Esophagus muscularis mucosa (tissue), 4 donors: ENCODE measurements around the gene RTN4RL2. TPM values are rescaled to one million over a fixed set of nuclear protein-coding genes. Genes with fewer than 3 reads are reported as not detected.

Experiments
- DNase-seq: peaks from one replicate; pipeline ENCODE4 v3.0.0-alpha.2; 2017; ENCODE audit errors: extremely low spot score
- H3K27ac ChIP-seq, 4 donors: fragments of 200-600 bp; sonication (generic); replicated peaks in 1 of 4; 1 replicate in 3 of 4; 2 replicates in 1 of 4; pipeline ENCODE4 v1.5.1; 2016 to 2019; ENCODE audit warnings: mild to moderate bottlenecking in 1 of 4
- H3K27me3 ChIP-seq, 4 donors: fragments of 200-600 bp; sonication (generic); one replicate each; pipeline versions ENCODE4 v1.5.1 to v1.6.0; 2016 to 2019
- H3K36me3 ChIP-seq, 4 donors: fragments of 200-600 bp; sonication (generic); one replicate each; pipeline ENCODE4 v1.5.1; 2016 to 2019
- H3K4me1 ChIP-seq, 4 donors: fragments of 200-600 bp; sonication (generic); one replicate each; pipeline ENCODE4 v1.5.1; 2016 to 2019
- H3K4me3 ChIP-seq, 4 donors: fragments of 200-600 bp; sonication (generic); 1 replicate in 2 of 4; 2 replicates in 2 of 4; pipeline ENCODE4 v1.5.1; 2016 to 2019; ENCODE audit warnings: mild to moderate bottlenecking in 4 of 4, moderate library complexity in 1 of 4
- H3K9me3 ChIP-seq, 4 donors: fragments of 200-600 bp; sonication (generic); 1 replicate in 3 of 4; 2 replicates in 1 of 4; pipeline ENCODE4 v1.5.1; 2016 to 2019
- EP300 ChIP-seq: sonication (generic); formaldehyde crosslinking; IDR thresholded peaks from one replicate; pipeline ENCODE4 v1.6.1; 2017; ENCODE audit warnings: antibody characterized with exemption
- POLR2A ChIP-seq: fragments of 450-650 bp; IDR thresholded peaks from one replicate; pipeline ENCODE4 v1.6.1; 2017; ENCODE audit warnings: antibody characterized with exemption, moderate library complexity, mild to moderate bottlenecking, low read depth
- POLR2AphosphoS5 ChIP-seq, 2 donors: sonication (generic); formaldehyde crosslinking; IDR thresholded peaks; one replicate each; pipeline ENCODE4 v1.6.1; 2017; ENCODE audit warnings: antibody characterized with exemption in 2 of 2
- WGBS: methylation state at CpG from one replicate; pipeline ENCODE4 v1.1.5; 2018; 5-methylcytosine and 5-hydroxymethylcytosine counted together
- intact Hi-C: fragments of 100-400 bp; cut with DNase I; formaldehyde crosslinking; loops from one replicate; pipeline ENCODE4 v1.15.1; 2023
- total RNA-seq, 4 donors: library from RNA; depleted of rRNA; stranded (reverse); fragments of >200 nt; gene quantifications; one replicate each; pipeline versions ENCODE4 v1.1.0 to v1.2.1, GENCODE V29; 2016
- TF ChIP-seq, protein P1 (sequence below), 3 experiments: fragments of 200-600 bp in 2 of 3; fragments of 450-650 bp in 1 of 3; sonication (generic) in 2 of 3; IDR thresholded peaks; one replicate each; pipeline ENCODE4 v1.5.1; 2017 to 2019; ENCODE audit warnings: antibody characterized with exemption in 3 of 3, mild to moderate bottlenecking in 2 of 3, moderate library complexity in 1 of 3

Gene RTN4RL2
- total RNA-seq, 4 donors from 2014 or later, result 0.33 to 1.1 (median 0.91) TPM; not detected in 1

DNA sequence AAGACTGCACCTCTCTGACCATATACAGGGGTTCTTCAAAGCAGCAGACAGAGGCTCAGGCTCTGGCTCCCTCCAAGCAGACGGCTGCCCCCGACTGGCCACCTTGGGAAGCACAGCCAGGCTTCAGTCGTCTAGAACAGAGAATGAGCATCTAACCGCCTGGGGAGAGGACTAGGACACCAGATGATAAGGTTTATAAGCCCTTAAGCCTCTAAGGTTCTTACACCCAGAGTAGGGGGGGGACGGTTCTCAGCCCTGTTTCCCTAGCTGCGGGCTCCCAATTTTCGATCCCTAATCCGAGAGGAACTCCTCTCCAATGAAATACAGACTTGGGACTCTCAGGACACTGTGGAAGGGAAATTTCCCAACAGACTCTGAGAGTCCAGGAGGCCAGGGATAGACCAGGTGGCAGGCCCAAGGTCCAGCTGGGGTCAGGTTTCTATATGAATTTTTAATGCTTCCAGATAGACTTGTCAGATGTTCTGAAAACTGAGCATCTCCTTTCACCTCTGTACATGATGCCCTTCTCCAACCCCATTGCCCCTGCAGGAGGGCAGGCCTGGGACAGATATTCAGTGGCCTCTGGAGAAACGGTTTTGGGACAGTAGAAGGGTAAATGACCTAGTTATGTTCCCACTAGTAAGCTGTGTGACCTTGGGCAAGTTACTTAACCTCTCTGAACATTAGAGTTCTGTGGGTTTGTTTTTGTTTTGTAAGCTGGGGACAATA lies 20.2 kb downstream of the RTN4RL2 start:
- DNase-seq, result no peak
- Histone ChIP-seq H3K27me3 (peaks cover 0 to 55% (median 16%) of the 10 kb centered on the region in 4 donors), H3K9me3 (no peaks in the 10 kb centered on the region), H3K4me1 (peaks cover 21 to 34% (median 31%) of the 10 kb centered on the region in 4 donors), H3K27ac (no peak overlapping the region), H3K36me3 (peaks cover 14 to 25% (median 17%) of the 10 kb centered on the region in 4 donors), H3K4me3 (no peak overlapping the region)
- WGBS, result 35% methylated on average over 9 of the region's 9 CpGs
- TF ChIP-seq, protein P1, sequence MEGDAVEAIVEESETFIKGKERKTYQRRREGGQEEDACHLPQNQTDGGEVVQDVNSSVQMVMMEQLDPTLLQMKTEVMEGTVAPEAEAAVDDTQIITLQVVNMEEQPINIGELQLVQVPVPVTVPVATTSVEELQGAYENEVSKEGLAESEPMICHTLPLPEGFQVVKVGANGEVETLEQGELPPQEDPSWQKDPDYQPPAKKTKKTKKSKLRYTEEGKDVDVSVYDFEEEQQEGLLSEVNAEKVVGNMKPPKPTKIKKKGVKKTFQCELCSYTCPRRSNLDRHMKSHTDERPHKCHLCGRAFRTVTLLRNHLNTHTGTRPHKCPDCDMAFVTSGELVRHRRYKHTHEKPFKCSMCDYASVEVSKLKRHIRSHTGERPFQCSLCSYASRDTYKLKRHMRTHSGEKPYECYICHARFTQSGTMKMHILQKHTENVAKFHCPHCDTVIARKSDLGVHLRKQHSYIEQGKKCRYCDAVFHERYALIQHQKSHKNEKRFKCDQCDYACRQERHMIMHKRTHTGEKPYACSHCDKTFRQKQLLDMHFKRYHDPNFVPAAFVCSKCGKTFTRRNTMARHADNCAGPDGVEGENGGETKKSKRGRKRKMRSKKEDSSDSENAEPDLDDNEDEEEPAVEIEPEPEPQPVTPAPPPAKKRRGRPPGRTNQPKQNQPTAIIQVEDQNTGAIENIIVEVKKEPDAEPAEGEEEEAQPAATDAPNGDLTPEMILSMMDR (IDR thresholded peaks at IDR 0.05), result peak; percentile 52 to 76 (median 61)
- TF ChIP-seq POLR2AphosphoS5 (IDR thresholded peaks at IDR 0.05), result no peak
- intact Hi-C loops, result loop anchor here (5.0 kb wide), 1 partner anchor 133 kb away; no protein-coding TSS in a partner anchor

DNA sequence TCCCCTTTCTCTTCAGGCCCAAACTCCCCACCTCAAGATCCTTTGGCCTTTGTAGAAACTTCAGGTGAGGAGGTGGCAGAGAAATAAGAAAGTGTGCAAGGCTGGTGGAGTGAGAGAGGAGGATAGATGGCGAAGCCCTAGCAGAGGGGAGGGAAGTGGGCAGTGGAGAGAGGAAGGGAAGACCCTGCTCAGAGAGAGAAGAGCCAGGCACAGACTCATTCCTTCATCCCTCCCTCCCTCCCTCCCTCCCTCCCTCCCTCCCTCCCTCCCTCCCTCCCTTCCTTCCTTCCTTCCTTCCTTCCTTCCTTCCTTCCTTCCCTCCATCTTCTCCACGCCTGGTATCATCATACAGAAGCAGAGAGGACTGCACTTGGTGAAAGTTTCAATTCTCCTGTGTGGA lies 21.0 kb downstream of the RTN4RL2 start:
- intact Hi-C loops, result loop anchor here (5.0 kb wide), 1 partner anchor 134 kb away; no protein-coding TSS in a partner anchor
- no peak for TF ChIP-seq POLR2A
- TF ChIP-seq, protein P1 (IDR thresholded peaks at IDR 0.05), result no peak
- no peak for TF ChIP-seq EP300
- TF ChIP-seq POLR2AphosphoS5 (IDR thresholded peaks at IDR 0.05), result no peak
- WGBS, result 43% methylated on average over 2 of the region's 2 CpGs
- DNase-seq, result no peak
- Histone ChIP-seq H3K27me3 (peaks cover 0 to 48% (median 16%) of the 10 kb centered on the region in 4 donors), H3K4me1 (peaks cover 14 to 26% (median 23%) of the 10 kb centered on the region in 4 donors), H3K9me3 (no peaks in the 10 kb centered on the region), H3K27ac (no peak overlapping the region), H3K4me3 (no peak overlapping the region), H3K36me3 (peaks cover 21 to 32% (median 24%) of the 10 kb centered on the region in 4 donors)

DNA sequence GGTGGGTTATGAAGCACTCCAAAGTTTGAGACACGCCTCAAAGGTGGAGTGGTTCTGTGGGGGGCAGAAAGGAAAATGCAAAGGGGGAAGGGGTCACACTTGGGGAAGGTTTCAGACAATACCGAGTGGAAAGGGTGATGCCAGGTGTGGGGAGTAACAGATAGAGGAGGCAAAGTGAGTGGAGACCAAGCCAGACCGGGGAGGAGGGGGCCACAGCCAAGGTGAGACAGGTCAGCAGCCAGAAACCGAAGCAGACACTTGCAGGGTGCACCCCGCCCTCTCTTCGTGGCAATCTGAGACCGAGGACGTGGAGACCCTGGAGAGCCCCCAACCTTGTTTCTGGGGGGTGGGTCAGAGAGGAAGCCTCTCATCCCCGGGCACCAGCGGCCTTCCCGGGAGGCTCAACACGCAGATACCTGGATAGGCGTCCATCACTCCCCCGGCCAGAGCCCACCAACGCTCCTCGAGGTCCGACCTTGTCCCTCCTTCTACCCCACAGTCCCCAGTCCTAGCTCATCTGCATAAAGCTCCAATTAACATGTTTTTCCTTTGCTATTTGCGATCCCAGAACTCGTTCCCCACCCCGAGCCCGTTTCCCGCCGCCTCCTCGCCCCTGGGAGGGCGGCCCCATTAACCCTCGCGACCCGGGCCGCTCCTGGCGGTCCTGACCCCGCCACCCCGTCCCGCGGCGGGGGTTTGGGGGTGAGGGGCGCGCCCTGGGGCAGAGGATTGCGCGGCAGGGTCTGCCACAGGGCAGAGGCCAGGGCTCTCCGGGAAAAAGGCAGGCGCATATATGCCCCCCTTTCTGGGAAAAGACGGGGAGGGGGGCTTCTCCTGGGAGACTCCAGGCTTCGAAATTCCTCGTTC lies 21.8 kb downstream of the RTN4RL2 start:
- no peaks in the 10 kb centered on the region for H3K9me3 ChIP-seq
- TF ChIP-seq POLR2A (no peak), EP300 (no peak), POLR2AphosphoS5 (IDR thresholded peaks at IDR 0.05) (no peak)
- TF ChIP-seq, protein P1 (IDR thresholded peaks at IDR 0.05), result no peak
- DNase-seq, result no peak
- peak overlapping the region in 2 of 4 donors; percentile 29 to 38 for H3K4me3 ChIP-seq
- intact Hi-C loops, result loop anchor here (5.0 kb wide), 1 partner anchor 135 kb away; no protein-coding TSS in a partner anchor
- H3K27ac ChIP-seq, result no peak overlapping the region
- 31% methylated on average over 35 of the region's 44 CpGs for WGBS
- peaks cover 23 to 40% (median 28%) of the 10 kb centered on the region in 4 donors for H3K36me3 ChIP-seq
- peaks cover 14 to 18% (median 16%) of the 10 kb centered on the region in 4 donors for H3K4me1 ChIP-seq
- H3K27me3 ChIP-seq, result peaks cover 0 to 40% (median 16%) of the 10 kb centered on the region in 4 donors

DNA sequence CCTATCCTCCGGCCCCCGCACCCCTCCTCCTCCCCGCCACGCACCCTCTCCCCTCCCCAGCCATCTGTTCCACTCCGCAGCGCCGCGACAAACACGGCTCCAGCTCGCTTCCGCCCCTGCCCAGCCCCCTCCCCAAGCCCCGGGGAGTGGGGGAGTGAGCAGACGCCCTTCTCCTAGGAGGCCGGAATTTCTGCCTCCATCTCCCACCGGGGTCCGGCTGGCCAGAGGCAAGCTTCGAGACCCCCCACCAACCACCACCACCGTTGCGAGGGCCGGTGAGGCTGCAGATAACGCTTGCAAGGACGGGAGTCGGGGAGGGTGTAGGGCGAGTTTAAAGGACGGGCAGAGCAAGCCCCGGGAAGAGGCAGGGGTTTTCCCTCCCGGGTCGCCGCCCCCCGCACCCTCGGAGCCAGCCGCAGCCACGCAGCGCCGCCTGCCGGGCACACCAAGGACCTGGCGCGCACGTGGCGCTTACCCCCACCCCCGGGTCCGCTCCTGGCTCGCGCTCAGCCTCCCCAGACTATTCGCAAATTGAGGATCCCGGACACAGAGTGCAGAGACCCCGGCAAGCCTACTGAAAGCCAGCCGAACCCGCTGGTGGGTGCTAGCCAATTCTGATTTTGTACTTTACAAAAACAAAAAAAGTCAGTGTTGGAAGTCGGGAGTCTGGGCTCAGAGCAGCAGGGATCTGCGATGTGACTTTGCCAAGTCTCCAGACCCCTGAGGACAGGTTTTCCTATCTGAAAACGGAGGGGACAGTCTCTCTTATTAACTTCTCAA lies 22.6 kb downstream of the RTN4RL2 start:
- intact Hi-C loops, result loop anchor here (5.0 kb wide), 1 partner anchor 136 kb away; no protein-coding TSS in a partner anchor
- no peak for TF ChIP-seq POLR2AphosphoS5 (IDR thresholded peaks at IDR 0.05)
- TF ChIP-seq, protein P1 (IDR thresholded peaks at IDR 0.05), result peak; percentile 37 to 66 (median 46)
- no peaks in the 10 kb centered on the region for H3K9me3 ChIP-seq
- peaks cover 31 to 49% (median 37%) of the 10 kb centered on the region in 4 donors for H3K36me3 ChIP-seq
- H3K27me3 ChIP-seq, result peaks cover 0 to 36% (median 16%) of the 10 kb centered on the region in 4 donors
- H3K27ac ChIP-seq, result no peak overlapping the region
- DNase-seq, result no peak
- H3K4me1 ChIP-seq, result peaks cover 14 to 17% (median 16%) of the 10 kb centered on the region in 4 donors
- 6% methylated on average over 30 of the region's 52 CpGs for WGBS
- peak overlapping the region; percentile 15 to 38 (median 25) for H3K4me3 ChIP-seq
